GM19099 (cell line): ENCODE data around the gene NT5M.

Experiments used
- POLR2A ChIP-seq: IDR thresholded peaks from 3 replicates; pipeline ENCODE4 v1.6.1; 2011; ENCODE audit warnings: low read depth; ENCODE audit not compliant: insufficient read length; ENCODE audit errors: extremely low read depth

Gene NT5M

DNA sequence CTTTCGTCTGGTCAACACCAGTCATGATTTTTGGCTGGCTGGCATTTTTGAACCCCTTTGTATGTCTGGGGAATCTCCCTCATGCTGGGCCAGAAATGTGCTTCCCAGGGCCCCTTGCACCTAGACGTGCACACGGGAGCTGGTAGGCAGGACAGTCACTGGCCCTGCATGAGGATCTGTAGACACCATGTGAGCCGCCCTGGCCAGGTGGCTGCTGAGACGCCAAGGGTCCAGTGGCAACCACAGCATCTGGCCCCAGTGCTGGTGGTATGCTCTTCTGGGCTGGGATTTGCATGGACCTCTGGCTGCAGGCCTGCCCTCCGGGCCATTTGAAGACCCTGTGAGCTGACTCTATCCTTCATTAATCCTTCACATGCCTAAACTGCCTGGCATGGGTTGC is 67.5 kb downstream of the NT5M start:
- no peak for TF ChIP-seq POLR2A

DNA sequence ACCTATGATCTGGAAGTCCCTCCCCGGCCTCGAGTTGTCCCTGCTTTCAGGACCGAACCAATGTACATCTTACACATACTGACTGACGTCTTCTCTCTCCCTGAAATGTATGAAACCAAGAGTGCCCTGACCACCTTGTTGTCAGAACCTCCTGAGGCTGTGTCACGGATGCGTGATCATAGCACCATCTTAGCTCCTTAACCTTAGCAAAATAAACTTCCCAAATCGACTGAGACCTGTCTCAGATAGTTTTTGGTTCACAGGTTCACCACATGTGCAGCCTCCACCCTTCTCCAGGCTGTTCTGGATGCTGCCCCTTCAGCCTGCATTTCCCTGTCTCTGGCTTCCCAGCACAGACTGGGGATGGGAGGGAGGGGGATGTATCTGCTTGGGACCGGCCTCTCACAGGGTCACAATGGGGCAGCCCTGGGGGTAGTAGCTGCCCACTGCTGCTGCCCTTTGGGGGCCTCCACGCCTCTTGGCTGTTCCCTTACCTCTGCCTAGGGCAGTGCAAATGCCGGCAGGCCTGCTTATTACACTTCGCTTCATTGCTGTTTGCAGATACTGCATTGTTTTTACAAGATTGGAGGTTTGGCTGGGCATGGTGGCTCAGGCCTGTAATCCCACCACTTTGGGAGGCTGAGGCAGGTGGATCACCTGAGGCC is 69.8 kb downstream of the NT5M start:
- no peak for TF ChIP-seq POLR2A

DNA sequence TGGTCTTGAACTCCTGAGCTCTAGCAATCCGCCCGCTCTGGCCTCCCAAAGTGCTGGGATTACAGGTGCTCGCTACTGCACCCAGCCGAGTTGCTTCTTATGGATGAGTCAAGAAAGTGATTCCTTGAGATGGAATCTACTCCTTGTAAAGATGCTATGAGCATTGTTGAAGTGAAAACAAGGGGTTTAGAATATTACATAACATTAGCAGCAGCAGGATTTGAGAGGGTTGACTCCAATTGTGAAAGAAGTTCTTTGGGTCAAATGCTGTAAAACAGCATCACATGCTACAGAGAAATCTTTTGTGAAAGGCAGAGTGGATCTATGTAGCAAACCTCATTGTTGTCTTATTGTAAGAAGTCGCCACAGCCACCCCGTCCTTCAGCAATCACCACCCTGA is 72.7 kb downstream of the NT5M start:
- TF ChIP-seq POLR2A = no peak

DNA sequence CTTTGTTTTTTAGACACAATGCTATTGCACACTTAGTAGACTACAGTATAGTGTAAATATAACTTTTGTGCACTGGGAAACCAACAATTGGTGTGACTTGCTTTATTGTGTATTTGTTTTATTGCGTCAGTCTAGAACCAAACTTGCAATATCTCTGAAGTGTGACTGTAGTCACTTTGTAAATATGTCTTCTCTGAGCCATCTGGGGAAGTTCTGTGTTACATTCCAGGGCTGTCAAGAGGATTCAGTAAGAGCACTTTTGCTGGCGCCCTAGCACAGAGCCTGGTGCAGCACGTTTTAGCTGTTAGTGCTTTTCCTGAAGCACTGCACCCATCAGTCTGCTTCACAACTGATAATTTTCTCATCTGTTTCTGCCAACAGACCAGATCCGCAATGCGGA is 73.2 kb downstream of the NT5M start:
- no peak for TF ChIP-seq POLR2A

DNA sequence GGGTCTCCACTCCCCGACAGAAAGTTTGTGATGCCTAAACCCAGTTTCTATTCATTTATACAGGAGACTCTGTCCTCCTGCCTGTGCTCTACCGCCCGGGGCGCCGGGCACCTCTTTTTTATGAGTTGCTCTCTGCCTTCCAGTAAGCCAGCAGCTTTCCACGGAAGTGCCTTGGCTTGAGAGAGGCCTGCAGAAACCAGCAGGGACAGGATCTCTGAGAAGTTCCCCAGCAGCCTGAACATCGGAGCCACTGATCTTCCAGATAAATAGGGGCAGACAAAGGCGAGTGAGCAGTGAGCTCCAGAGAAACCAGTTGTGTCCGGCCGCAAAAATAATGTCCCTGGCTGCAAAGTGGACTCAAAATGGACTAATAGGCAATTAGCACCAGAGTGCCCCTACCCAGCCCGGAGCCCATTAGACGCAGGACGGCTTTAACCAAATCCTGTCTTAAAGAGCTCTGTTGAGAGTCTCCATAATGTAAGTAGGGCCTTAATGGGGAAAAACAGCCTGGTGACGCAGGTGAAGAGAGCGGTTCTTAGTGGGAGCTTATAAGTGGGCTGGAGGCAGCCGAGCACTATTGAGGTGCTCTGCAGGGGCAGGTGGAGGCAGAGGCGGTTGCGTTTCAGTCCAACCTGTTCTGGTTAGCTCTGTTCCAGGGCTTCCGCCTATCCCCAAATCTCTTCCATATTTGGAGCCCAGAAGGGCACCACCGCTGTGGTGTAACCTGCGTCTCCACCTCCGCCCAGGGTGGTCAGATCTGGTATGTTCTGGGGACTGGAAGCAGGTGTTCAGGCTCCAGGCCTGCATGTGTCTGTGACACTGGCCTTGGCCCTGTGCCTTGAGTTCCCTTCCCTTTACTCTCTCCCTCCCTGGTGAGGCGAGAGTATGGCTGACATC is 74.1 kb downstream of the NT5M start:
- no peak for TF ChIP-seq POLR2A

DNA sequence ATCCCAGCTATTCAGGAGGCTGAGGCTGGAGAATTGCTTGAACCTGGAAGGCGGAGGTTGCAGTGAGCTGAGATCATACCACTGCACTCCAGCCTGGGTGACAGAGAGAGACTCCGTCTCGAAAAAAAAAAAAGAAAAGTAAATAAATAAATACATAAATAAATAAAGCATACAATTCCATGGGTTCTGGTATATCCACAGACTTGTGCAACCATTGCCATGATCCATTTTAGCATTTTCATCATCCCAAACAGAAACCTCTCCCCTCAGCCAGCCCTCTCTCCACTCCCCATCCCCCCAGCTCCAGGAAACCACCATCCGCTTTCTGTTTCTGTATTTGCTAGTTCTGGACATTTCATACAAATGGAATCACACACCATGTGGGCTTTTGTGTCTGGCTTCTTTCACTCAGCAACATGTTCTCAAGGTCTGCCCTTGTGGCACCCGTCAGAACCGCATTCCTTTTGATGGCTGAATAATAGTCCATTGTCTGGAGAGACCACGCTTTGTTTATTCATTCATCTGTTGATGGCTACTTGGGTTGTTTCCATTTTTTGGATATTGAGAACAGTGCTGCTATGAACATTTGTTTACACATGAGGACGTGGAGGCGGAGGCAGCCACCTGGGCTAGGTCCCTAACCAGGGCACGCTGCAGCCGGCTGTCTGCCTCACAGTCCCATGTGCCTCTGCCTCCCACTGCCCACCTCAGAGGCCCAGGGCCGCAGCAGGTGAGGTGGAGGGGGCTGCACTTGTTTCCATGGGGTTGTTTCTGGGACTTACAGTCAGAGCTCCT is 76.2 kb downstream of the NT5M start:
- TF ChIP-seq POLR2A = no peak

DNA sequence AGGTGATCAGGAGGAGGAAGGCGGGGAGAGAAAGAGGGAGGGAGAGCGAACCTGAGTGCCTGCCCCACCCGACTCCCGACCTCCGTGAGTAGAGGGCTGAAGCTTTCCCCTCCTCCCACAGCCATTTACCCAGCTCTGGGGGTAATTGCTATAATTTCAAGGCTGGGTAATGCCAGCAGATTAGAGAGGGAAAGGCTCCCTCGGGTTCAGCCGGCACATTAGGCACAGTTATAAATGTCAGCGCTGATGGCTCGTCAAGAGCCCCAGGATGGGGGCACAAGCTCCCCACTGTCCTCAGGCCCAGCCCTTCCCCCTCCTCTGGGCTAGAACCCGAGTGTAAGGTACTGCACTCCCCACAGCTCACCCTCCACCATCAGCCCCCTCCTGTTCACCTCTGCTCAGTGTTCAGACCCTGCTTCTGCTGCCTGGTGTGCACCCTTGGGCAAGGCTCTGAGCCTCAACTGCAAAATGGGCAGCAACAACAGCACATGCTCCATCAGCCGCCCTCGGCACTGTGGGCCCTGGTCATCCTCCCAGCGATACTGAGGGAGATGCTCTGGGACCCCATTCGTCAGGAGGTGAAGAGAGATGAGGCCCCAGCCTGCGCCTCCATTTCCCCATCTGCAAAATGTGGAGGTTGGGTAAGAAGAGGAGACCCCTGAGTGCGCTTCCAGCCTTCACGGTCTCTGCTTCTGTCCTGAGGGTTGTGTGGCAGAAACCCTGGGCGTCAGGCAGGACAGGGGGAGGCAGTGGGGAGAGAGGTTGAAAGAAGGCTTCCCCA is 77.2 kb downstream of the NT5M start:
- no peak for TF ChIP-seq POLR2A

DNA sequence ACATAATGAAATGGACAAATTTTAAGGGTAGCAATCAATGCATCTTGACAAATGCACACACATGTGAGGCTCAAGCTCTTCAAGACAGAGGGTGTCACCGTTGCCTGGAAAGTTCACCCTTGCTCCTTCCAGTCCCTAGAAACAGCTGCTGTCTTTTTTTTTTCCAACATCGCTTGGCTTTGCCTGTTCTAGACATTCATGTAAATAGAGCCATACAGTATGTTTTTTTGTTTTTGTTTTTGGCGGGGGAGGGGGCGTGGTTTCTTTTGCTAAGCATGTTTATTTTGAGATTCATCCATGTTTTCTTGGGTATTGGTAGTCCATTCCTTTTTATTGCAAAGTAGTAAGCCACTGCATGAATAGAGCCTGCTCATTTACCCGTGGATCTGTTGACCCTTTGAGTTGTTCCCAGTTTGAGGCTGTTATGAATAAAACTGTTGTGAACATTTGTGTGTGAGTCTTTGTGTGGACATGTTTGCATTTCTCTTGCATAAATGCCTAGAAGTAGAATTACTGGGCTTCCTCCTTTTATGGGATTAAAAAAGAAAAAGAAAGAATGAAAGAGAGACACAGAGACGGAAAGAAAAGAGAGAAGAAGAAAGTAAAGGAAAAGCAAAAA is 78.4 kb downstream of the NT5M start:
- TF ChIP-seq POLR2A = no peak

DNA sequence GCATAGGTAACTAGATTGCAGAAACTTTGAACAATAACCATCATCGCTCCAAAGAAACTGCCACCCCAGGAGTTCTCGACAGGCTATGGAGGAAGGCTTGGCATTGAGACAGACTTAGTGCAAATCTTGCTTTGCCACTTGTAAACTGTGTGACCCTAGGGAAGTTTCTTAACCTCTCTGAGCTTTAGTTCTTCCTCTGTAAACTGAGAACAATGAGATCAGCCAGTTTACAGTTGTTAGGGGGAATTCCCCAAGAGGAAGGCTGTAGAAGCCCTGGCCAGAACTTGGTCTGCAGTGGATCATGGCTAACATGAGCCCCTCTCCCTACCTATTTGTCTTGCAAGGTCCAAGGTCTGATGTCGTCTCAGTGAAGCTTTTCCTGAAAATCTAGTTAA is 78.9 kb downstream of the NT5M start:
- TF ChIP-seq POLR2A = no peak

DNA sequence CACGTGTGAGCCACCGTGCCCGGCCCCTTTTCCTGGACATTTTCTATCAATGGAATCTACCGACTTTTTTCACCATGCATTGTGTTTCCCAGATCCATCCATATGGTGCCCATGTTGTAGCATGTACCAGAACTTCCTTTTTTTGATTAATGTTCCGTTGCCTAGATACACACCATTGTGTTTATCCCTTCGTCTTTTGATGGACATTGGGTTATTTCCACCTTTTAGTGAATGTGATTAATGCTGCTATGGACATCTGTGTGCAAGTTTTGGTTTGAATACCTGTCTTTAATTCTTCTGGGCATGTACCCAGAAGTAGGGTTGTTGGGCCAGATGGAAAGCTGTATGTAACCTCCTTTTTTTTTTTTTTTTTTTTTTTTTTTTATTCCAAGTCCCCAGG is 79.8 kb downstream of the NT5M start:
- TF ChIP-seq POLR2A = no peak

DNA sequence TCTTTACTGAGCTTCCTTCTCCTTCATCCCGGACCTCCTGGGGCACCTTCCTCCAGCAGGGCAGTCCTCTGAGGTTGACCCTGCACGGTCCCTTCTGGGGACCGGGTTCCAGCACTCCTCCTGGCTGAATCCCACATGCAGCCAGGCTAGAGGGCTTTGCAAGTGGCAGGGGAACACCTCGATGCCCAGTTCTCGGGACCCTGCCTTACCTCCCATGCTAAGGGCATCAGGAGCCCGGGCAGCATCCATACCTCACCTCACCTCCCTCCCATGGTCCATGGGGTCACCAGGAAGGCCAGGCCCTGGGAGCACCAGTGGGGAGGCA is 81.1 kb downstream of the NT5M start:
- no peak for TF ChIP-seq POLR2A

DNA sequence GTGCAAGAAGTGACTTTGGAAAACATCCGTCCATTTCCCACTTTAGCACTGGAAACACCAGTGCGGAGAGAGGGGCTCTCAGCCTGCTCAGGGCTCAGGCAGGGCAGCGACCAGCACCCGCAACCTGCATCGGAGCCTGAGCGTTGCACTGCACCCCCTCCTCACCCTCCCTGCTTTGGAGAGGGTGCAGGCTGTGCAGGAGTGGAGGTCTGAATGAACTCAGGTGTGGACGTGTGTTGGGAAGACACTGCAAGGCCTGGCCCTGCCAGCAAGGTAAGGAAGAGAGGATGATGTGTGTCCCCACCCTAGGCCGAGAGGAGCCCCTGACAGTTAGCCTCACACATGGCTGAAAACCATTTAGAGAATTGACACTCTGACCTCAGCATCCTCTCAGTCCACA is 81.8 kb downstream of the NT5M start:
- TF ChIP-seq POLR2A = no peak

DNA sequence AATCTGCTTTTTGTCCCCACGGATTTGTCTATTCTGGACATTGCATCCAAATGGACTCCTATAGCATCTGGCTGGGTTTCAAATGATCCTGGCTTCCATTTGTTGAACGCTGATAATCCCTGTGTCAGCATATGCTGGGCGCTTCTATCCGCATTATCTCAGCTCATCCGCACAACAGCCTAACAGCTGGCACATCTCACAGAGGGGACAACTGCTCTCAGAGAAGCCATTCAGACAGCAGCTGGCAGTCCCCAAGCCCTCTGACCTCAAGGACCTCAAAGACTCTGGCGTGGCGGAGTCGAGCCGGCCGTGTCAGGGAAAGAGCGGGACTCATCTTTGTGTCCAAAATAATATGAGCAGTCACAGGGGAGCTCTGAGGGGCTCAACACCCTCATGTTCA is 82.3 kb downstream of the NT5M start:
- no peak for TF ChIP-seq POLR2A

DNA sequence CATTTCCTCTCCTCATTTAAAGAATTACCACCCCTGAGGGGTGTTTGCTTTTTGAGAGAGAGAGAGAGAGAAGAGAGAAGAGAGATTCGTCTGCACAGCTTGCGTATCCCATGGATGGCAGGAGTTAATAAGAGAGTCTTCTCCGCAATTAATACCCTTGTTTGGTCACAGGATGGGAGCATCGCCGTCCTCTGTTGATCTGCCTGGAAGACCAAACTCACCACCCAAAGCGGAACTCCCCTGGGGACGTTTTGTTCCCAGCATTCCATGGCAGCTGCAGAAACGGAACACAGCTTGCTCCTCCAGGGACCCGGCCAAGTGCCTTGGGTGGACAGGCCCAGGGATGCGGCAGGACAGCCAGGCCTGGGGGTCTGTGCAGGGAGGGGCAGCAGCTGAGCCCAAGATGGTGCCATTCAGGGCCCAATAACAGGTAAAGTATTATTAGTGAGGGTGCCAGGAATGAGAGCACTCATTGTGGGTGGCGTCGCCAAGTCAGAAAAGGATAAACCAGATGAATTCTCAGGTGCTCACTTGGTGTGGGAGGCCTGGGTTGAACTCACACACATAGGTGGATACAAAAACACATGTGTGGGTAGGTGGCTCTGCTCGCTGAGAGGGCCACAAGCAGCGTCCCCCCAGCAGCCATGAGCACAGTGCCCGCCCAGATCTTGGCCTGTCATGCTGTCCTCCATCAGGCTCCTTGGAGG is 83.1 kb downstream of the NT5M start:
- no peak for TF ChIP-seq POLR2A
